HK-2 (cell line): Measurements from ENCODE around the gene DNMBP.
A peak's percentile ranks its signal among the peaks of the same experiment; 100 is the strongest.
"Not testable (repeated sequence)": the region's sequence is repeated elsewhere in the genome, so short reads cannot be mapped to it uniquely, and the experiment has no call there.

Experiments used
- DNase-seq: peaks from one replicate; pipeline ENCODE4 v3.0.0-alpha.2; 2018; ENCODE audit not compliant: unreplicated experiment

Gene DNMBP

GRCh38 chr10:99958302-99958701, 51.4 kb downstream of the DNMBP start:
- no peak for DNase-seq

DNA sequence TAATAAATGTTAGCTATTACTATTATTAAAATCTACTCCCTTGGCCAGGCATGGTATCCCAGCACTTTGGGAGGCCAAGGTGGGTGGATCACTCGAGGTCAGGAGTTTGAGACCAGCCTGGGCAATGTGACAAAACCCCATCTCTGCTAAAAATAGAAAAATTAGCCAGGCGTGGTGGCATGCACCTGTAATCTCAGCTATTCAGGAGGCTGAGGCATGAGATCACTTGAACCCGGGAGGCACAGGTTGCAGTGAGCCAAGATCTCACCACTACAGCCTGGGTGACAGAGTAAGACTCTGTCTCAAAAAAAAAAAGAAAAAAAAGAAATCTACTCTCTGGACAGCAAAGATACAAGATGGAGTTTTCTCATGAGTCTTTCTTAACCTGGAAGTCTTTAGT, 56.2 kb downstream of the DNMBP start:
- not testable (repeated sequence) for DNase-seq

- no peak for DNase-seq
Measured at GRCh38 chr10:99952799-99953198, 56.9 kb downstream of the DNMBP start.

GRCh38 chr10:99946051-99946450, 63.7 kb downstream of the DNMBP start:
- not testable (repeated sequence) for DNase-seq

DNA sequence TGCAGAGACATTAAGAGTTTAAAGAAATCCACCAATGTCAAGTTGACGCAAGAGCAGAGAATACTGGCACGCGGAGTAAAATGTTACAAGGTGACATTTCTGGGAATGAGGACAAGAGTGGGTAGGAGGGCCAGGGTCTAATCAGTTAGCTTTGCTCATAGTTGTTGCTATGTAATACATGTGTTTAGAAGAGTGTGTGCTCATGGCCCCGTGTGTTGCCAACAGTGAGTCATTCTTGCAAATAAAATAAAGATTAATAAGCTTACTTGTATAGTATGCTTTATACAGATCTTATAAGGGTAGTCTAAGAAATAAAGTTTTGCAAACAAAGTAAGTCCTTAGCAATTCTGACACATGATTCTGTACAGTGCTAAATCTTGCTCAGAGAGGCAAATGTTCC, 64.5 kb downstream of the DNMBP start:
- no peak for DNase-seq

GRCh38 chr10:99944860-99945259, 64.9 kb downstream of the DNMBP start:
- DNase-seq: no peak

DNA sequence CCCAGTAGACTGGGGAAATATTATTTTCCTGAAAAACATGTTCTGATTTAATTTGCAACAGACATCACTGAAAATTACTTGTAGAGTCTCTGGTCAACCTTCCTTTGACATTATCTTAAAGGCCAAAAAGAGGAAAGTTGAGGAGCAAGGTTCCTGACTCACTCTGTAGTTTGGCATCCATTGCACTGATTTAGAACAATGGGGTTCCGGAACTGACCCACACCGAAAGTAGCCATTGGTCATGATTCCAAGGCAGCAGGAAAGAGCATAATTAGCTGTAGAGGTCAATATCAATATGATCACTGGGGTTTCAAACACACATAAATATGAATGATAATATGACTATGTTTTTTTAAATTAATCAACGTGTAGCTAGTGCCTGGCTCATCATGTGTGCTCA, 65.8 kb downstream of the DNMBP start:
- no peak for DNase-seq

GRCh38 chr10:99941942-99942820, 67.6 kb downstream of the DNMBP start:
- no peak for DNase-seq

- no peak for DNase-seq
Measured at GRCh38 chr10:99938563-99938962, 71.2 kb downstream of the DNMBP start.

GRCh38 chr10:99937630-99938029, 72.1 kb downstream of the DNMBP start:
- DNase-seq: no peak

- not testable (repeated sequence) for DNase-seq
Measured at GRCh38 chr10:99932203-99932957, 77.4 kb downstream of the DNMBP start.

- peak; percentile 30 for DNase-seq
Measured at GRCh38 chr10:99930731-99931550, 78.8 kb downstream of the DNMBP start.

GRCh38 chr10:99929360-99929759, 80.4 kb downstream of the DNMBP start:
- no peak for DNase-seq

DNA sequence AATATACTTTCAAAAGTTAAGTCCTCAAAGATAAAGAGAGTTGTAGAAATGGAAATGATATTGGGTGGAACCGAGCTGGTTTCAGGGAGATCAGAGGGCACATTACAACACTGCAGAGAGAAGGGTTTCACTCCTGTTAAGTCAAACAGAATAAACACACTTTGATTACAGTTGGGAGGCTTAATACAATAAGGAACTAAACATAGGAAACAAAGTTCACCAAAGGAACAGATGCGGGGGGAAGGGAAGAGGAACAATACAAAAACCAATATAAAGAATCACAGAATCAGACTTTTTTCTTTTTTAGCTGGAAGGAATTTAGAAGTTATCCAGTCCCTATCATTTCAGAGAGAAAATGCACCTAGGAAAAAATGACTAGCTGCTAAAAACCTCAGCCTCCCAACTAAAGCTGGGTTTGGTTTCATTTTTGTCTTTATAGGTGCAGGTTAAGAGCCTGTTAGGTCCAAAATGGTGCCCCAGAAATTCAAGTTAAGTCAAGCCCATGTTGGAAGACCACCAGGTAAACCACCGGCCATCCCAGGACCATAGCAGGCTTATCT, 81.9 kb downstream of the DNMBP start:
- DNase-seq: no peak

DNA sequence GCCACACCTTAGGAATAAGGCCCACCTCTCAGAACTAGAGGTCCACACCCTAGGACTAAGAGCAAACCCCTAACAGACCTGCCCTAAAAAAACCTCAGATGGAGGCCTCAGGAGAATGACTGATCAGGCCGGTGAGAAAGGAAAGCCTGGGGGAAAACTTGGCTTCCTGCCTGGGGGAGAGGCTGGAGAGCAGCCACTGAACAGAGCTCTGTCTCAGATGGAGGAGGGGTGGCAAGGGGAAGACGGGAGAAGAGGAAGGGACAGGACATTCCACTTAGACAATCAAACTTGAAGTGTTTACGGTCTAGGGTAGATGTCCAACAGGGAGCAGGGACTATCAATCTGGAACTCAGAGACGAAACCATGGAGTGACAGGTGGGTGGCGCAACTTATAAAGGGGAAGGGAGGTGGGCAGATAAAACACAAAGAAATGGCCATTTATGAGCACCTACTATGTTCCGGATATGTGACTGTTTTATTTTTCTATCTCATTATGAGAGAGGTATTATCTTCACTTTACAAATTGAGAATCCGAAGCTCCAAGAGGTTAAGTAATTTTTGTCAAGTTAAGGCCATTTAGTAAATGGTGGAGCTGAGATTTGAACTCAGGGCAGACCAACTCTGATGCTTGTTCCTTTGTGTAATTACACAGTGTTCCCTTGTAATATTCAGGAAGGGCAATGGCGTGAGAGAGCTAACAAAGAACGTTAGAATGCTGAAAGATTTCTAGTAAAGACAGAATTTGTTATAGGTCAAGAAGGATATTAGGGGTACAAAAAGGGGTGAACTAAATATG, 82.6 kb downstream of the DNMBP start:
- DNase-seq: peak; percentile 62

- no peak for DNase-seq
Measured at GRCh38 chr10:99924451-99925255, 85.1 kb downstream of the DNMBP start.

GRCh38 chr10:99921948-99922347, 87.8 kb downstream of the DNMBP start:
- no peak for DNase-seq

DNA sequence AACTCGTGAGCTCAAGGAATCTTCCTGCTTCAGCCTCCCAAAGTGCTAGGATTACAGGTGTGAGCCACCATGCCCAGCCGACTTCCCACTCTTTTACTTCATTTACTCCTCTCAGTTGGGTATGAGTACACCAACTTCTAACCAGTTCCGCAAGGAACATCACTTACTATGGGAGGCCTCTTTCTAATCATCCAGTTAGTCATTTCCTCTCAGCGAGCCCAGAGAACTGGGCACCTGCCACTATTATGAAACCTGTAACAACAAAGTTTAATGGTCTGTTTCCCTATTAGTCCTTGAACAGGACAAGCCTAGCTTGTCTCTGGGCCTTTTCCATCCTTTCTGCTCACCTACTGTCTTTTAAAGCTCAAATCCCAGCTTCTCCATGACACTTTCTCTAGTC, 88.8 kb downstream of the DNMBP start:
- no peak for DNase-seq

GRCh38 chr10:99920486-99920885, 89.3 kb downstream of the DNMBP start:
- DNase-seq: no peak
